Testis (tissue), 2 donors: ENCODE results near the gene TNRC18.

Experiments
- CTCF ChIP-seq, 3 experiments: fragments of 450-650 bp in 2 of 3; fragments of 200-600 bp in 1 of 3; sonication (generic) in 1 of 3; IDR thresholded peaks; one replicate each; pipeline ENCODE4 v1.5.1; 2016 to 2019; ENCODE audit warnings: antibody characterized with exemption in 3 of 3, mild to moderate bottlenecking in 2 of 3, moderate library complexity in 1 of 3
- POLR2A ChIP-seq: fragments of 450-650 bp; IDR thresholded peaks from one replicate; pipeline ENCODE4 v1.6.1; 2017; ENCODE audit warnings: antibody characterized with exemption, mild to moderate bottlenecking, moderate library complexity

GRCh38 chr7:5286933-5287332, 136.7 kb downstream of the TNRC18 start:
- TF ChIP-seq POLR2A (no peak), CTCF (IDR thresholded peaks at IDR 0.05) (no peak)
